GM19452 (cell line): ENCODE data around the gene IKZF1.

Source experiments
- ATAC-seq: cut with Tn5 transposase; IDR thresholded peaks from one replicate; pipeline ENCODE4 v1.9.1; 2021; ENCODE audit not compliant: unreplicated experiment

The IKZF1 gene

DNA sequence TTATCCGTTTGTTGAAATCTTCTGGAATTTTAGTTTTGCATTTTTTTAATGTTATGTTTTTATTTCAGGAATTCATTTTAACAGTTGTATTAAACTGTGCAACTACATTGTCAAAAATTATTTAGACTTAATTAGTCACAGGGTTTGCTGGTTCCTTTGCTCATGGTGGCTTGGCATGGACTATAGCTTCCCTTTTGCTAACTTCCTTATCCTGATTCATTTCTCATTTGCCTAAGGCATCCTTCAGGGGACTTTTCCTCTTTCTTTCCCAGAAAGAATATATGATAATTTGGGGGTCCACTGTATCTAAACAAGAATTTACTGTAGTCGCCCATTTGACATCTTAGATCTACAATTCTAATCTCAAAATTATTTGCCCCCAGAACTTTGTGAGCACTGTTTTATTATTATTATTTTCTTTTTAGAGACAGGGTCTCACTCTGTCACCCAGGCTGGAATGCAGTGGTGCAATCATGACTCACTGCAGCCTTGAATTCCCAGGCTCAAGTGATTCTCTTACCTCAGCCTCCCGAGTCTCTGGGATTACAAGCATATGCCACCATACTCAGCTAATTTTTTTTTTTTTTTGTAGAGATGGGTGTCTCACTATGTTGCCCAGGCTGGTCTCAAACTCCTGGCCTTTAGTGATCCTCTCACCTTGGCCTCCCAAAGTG is 131.8 kb downstream of the IKZF1 start:
- ATAC-seq = no peak

DNA sequence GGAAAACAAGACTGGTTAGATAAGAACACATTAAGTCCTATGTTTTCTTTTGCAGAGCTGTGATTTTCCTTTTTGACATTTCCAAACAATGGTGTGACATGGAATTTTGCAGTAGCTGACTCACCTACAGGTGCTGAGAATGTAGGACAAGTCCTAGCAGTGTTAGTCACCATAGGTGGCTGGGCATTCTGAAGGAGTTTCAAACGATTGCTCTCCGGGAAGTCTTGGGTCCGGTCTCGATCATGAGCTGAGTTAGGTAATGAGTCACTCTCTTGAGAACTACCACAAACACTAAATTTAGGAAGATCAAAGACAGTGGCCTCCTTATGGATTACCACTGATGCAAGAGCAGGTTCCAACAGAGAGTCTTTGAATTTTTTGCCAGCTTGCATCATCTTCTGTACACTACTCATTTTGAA is 142.0 kb downstream of the IKZF1 start:
- peak; percentile 31 for ATAC-seq

DNA sequence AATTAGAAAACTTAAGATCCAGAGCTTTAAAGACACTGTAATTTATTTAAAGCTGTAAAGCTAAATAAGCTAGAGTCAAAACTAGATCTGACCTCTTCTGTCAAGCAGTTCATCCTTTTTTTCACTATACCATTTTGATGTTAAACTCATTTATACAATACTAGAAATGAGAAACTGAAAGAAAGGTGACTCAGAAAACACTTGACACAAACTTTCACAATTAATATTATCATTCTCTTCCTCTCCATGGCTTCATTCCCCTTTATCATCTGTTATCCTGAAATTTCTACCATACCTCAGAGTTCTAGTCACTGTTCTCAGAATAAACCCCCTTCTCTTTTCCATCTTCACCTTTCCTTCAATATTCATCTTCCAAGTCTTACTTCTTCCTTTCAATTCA is 144.3 kb downstream of the IKZF1 start:
- ATAC-seq = peak; percentile 32

DNA sequence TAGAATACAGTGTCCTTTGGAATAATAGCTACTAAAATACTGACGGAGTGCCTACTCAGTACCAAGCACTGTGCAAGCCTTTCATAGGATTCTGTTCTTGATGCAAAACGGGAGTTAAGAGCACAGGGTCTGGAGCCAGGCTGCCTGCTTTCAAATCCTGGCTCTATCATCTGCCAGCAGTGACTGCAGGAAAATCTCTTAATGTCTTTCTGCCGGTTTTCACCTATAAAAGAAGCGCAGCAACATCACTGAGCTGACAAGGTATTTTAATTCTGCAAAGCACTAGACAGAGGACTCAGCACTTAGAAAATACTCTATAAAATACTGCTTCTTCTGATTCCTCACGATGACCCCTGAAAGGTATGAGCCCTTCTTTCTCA is 145.0 kb downstream of the IKZF1 start:
- peak; percentile 0 for ATAC-seq

DNA sequence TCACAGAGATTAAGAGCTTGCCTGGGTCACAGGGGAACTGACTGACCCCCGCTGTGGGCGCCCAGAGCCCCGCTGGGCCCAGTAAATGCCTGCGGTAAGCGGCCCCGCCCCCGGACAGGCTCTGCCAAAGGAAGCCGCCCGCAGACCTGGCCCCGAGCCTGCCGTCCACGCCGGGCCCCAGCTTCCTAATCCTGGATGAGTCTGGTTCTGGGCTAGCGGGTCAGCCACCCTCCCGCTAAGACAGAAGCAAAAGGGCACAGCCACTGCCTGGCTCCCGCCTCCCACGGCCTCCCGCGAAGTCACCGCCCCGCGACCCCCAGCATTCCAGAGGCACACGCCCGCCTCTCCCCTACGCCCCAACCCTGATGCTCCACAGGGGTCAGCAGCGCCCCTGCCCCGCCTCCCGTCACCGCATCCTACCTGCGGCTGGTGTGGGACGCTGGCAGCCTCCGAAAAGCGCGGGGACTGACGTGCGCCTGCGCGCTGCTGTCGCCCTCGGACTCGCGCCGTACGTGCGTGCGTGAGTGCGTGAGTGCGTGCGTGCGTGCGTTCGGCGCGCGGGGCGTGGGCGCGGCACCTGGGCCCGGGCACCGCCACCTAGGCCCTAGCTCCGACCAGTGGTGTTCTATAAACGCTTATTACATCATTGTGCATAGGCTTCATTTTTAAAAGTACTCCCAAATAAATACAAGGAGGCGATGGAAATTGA is 145.5 kb downstream of the IKZF1 start, which contains the start of gene FIGNL1:
TSS of gene FIGNL1 (minus strand) at position 470 of the 709 bp plus-strand sequence. CDS start 3,063 bp downstream, outside the sequence.
- ATAC-seq = peak; percentile 80

DNA sequence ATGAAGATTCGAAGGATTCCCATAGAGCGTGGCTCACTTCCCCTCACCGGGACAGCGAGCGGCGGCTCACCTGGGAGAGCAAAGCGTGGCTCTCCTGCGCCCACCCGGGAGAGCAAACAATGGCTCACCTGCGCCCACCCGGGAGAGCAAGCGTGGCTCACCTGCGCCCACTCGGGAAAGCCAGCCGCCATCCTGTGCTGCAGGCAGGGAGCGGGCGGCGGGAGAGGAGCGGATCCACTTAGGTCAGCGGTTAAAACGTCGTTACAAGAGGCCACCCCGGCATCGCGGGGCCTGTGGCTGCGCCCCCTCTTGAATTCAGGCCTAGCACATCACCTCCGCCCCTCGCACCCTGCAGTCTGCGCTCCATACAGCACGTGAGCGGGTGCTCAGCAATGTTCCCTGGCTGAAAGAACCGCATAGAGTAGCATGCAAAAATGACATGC is 146.1 kb downstream of the IKZF1 start:
- ATAC-seq = peak; percentile 8
